ENCODE results near the gene TRAF3IP1.

TRAF3IP1 gene

DNA sequence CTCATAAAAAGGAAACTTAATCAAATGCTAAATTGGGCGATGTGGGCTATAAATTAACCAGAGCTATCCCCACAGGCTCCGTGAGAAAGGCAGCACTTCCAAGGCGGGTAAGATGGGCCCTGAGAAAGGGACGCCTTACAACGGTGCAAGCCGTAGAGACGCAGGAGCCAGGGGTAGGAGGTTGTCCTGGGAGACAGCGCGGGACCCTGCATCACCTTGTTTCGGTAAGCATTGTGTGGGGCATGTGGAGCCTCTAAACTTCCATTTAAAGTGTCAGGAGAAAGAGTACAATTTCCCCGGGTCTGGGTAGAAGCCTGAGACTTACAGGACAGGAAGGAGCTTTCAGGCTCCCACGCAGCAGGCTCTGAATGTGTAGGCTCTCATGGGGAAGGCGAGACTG is 30.7 kb upstream of the TRAF3IP1 start:
- H3K27me3 ChIP-seq (ENCODE audit: control insufficient read depth, low read length), result no peaks in the 10 kb centered on the region
- H3K4me2 ChIP-seq (ENCODE audit: low read length), result peak overlapping the region; percentile 94
- H3K9me3 ChIP-seq (ENCODE audit: control insufficient read depth, insufficient read depth, low read length), result no peaks in the 10 kb centered on the region
- TF ChIP-seq, protein P1, sequence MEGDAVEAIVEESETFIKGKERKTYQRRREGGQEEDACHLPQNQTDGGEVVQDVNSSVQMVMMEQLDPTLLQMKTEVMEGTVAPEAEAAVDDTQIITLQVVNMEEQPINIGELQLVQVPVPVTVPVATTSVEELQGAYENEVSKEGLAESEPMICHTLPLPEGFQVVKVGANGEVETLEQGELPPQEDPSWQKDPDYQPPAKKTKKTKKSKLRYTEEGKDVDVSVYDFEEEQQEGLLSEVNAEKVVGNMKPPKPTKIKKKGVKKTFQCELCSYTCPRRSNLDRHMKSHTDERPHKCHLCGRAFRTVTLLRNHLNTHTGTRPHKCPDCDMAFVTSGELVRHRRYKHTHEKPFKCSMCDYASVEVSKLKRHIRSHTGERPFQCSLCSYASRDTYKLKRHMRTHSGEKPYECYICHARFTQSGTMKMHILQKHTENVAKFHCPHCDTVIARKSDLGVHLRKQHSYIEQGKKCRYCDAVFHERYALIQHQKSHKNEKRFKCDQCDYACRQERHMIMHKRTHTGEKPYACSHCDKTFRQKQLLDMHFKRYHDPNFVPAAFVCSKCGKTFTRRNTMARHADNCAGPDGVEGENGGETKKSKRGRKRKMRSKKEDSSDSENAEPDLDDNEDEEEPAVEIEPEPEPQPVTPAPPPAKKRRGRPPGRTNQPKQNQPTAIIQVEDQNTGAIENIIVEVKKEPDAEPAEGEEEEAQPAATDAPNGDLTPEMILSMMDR (IDR thresholded peaks at IDR 0.05; ENCODE audit: low read depth, low read length, poor library complexity, severe bottlenecking), result no peak
- TF ChIP-seq EZH2phosphoT487 (IDR thresholded peaks at IDR 0.05; ENCODE audit: borderline replicate concordance, low read length), result no peak
- no peak overlapping the region for H3K27ac ChIP-seq (ENCODE audit: low read depth, low read length)
- H4K20me1 ChIP-seq (ENCODE audit: control insufficient read depth, insufficient read depth, low read depth, low read length), result peaks cover 5% of the 10 kb centered on the region; the same call in 1 of the 2 replicates
- peak overlapping the region; percentile 92 for H3K4me3 ChIP-seq (ENCODE audit: low read length)
- peaks cover 22% of the 10 kb centered on the region for H3K4me1 ChIP-seq (ENCODE audit: control insufficient read depth, low read length)
- H3F3A ChIP-seq (ENCODE audit: control insufficient read depth, insufficient read depth), result no peaks in the 10 kb centered on the region; the same call in 1 of the 2 replicates
- peaks cover 38% of the 10 kb centered on the region for H3K79me2 ChIP-seq (ENCODE audit: control insufficient read depth, low read length)
- H3K36me3 ChIP-seq (ENCODE audit: control insufficient read depth, low read length), result 0 out of 2 replicates have a peak, but pooled peaks cover 4% of the 10 kb centered on the region
- no peaks in the 10 kb centered on the region for H3K9me2 ChIP-seq (replicated peaks; ENCODE audit: control insufficient read depth, low read length)

DNA sequence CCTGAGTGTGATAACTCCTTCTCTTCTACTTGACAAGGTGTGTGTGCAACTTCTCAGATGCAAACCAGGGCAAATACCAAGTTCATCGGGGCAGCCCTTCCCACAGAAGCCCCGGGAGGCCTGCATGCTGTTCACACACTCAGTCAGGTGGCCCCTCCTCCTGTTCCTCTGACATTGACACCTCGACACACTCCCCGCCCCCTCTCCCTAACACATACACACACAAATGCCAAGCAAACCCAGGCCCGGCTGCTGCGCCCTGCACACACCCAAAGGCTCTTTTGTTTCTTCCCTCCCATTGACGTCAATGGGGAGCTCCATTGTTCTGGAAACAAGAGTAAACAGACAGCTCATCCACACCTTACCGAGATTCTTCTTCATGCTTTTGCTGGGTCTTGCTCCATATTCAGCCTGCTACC is 30.2 kb upstream of the TRAF3IP1 start:
- Histone ChIP-seq H3K9me3 (ENCODE audit: control insufficient read depth, insufficient read depth, low read length) (no peaks in the 10 kb centered on the region), H3K27me3 (ENCODE audit: control insufficient read depth, low read length) (no peaks in the 10 kb centered on the region; the same call in 1 of the 2 replicates), H3K79me2 (ENCODE audit: control insufficient read depth, low read length) (peaks cover 32% of the 10 kb centered on the region), H3K4me2 (ENCODE audit: low read length) (peak overlapping the region; percentile 94), H3K4me1 (ENCODE audit: control insufficient read depth, low read length) (peaks cover 22% of the 10 kb centered on the region), H3K9me2 (replicated peaks; ENCODE audit: control insufficient read depth, low read length) (no peaks in the 10 kb centered on the region), H3K4me3 (ENCODE audit: low read length) (peak overlapping the region; percentile 92; the same call in 1 of the 2 replicates), H3F3A (ENCODE audit: control insufficient read depth, insufficient read depth) (no peaks in the 10 kb centered on the region; the same call in 1 of the 2 replicates), H3K27ac (ENCODE audit: low read depth, low read length) (no peak overlapping the region), H3K36me3 (ENCODE audit: control insufficient read depth, low read length) (0 out of 2 replicates have a peak, but pooled peaks cover 4% of the 10 kb centered on the region), H4K20me1 (ENCODE audit: control insufficient read depth, insufficient read depth, low read depth, low read length) (peaks cover 5% of the 10 kb centered on the region; the same call in 1 of the 2 replicates)
- no peak for TF ChIP-seq EZH2phosphoT487 (IDR thresholded peaks at IDR 0.05; ENCODE audit: borderline replicate concordance, low read length)
- TF ChIP-seq, protein P1 (IDR thresholded peaks at IDR 0.05; ENCODE audit: low read depth, low read length, poor library complexity, severe bottlenecking), result no peak

DNA sequence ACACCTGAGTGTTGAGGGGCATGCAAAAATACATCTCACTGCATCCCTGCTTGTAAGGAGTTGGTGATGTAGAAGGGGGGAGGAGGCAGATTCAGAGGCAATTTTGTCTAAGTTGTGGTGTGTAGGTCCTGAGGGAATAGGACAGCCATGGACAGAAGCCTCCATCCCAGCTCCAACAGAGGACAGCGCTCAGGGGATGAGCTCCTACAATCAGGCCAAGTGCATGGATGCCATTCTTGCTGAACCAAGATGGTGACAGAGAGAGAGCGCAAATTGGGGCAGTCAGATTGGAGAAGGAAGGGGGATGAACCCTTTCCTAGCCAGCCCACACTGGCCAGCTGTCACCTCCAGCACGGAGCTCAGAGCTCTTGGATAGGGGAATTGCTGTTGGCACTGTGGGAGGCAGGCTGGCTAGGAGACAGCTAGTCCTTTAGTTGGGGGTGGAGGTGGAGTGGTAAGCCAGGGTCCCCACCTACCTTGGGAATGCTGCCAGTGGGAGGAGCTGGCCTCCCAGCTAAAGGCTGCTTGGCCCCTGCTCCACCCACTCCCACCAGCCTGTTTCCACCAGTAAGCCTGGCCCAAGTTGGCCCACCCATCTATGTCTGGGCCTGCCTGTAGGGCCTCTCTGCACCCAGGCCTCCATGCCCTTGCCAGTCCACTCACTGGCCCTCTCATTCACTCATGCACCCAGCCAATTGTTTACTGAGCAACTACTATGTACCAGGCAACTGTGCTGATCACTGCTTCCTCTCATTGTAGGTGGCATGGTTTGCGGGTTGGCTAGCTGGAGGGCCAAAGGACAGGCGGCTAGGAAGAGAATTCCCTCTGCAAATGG is 29.4 kb upstream of the TRAF3IP1 start:
- Histone ChIP-seq H3K79me2 (ENCODE audit: control insufficient read depth, low read length) (peaks cover 24% of the 10 kb centered on the region), H3K36me3 (ENCODE audit: control insufficient read depth, low read length) (0 out of 2 replicates have a peak, but pooled peaks cover 4% of the 10 kb centered on the region), H3K4me2 (ENCODE audit: low read length) (no peak overlapping the region), H4K20me1 (ENCODE audit: control insufficient read depth, insufficient read depth, low read depth, low read length) (peaks cover 5% of the 10 kb centered on the region; the same call in 1 of the 2 replicates), H3K9me2 (replicated peaks; ENCODE audit: control insufficient read depth, low read length) (no peaks in the 10 kb centered on the region), H3K27ac (ENCODE audit: low read depth, low read length) (no peak overlapping the region), H3K4me1 (ENCODE audit: control insufficient read depth, low read length) (peaks cover 22% of the 10 kb centered on the region), H3K4me3 (ENCODE audit: low read length) (no peak overlapping the region), H3F3A (ENCODE audit: control insufficient read depth, insufficient read depth) (no peaks in the 10 kb centered on the region; the same call in 1 of the 2 replicates), H3K27me3 (ENCODE audit: control insufficient read depth, low read length) (no peaks in the 10 kb centered on the region; the same call in 1 of the 2 replicates), H3K9me3 (ENCODE audit: control insufficient read depth, insufficient read depth, low read length) (no peaks in the 10 kb centered on the region)
- TF ChIP-seq, protein P1 (IDR thresholded peaks at IDR 0.05; ENCODE audit: low read depth, low read length, poor library complexity, severe bottlenecking), result no peak
- no peak for TF ChIP-seq EZH2phosphoT487 (IDR thresholded peaks at IDR 0.05; ENCODE audit: borderline replicate concordance, low read length)
